H1 (cell line): ENCODE measurements around the gene ERI2. TPM values are rescaled to one million over a fixed set of nuclear protein-coding genes. Genes with fewer than 3 reads are reported as not detected.

Experiments used
- CTCF ChIA-PET: fragments of 300-600 bp; sonication (Branson Sonifier 250); formaldehyde crosslinking; loops from one replicate; lab custom pipeline; 2021; ENCODE audit not compliant: partially characterized antibody; lab: Charles Lee
- POLR2A ChIA-PET: fragments of 300-600 bp; sonication (Branson Sonifier 250); formaldehyde crosslinking; loops from one replicate; lab custom pipeline; 2021; ENCODE audit warnings: inconsistent platforms; ENCODE audit not compliant: partially characterized antibody; lab: Charles Lee
- DNase-seq, 2 experiments: peaks; one replicate each; pipeline versions ENCODE4 v3.0.0 to v3.0.0-alpha.2; 2010 to 2022; ENCODE audit warnings: low spot score in 2 of 2, low read depth in 1 of 2, mixed read lengths in 1 of 2
- FAIRE-seq: peaks from 2 replicates; lab custom pipeline; 2011; peaks lifted over from hg19 to GRCh38; lab: Jason Lieb, UNC
- H2AFZ ChIP-seq: 2 replicates; pipeline ENCODE4 v1.8.1; 2012; ENCODE audit warnings: low read length, inconsistent platforms
- H2AK5ac ChIP-seq: 2 replicates; pipeline ENCODE4 v1.6.1; 2013; ENCODE audit warnings: low read depth, low read length
- H2BK120ac ChIP-seq: replicated peaks from 2 replicates; pipeline ENCODE3; 2013; ENCODE audit warnings: low read depth, low read length, inconsistent platforms
- H2BK12ac ChIP-seq: 2 replicates; pipeline ENCODE4 v1.6.1; 2013; ENCODE audit warnings: low read depth, low read length
- H2BK15ac ChIP-seq: 2 replicates; pipeline ENCODE4 v1.6.1; 2013; ENCODE audit warnings: low read length
- H2BK20ac ChIP-seq: 2 replicates; pipeline ENCODE4 v1.6.1; 2013; ENCODE audit warnings: low read length
- H2BK5ac ChIP-seq: 2 replicates; pipeline ENCODE4 v1.6.1; 2013; ENCODE audit warnings: low read depth, low read length
- H3K14ac ChIP-seq: 2 replicates; pipeline ENCODE4 v1.6.1; 2013; ENCODE audit warnings: inconsistent platforms; ENCODE audit not compliant: insufficient read length
- H3K18ac ChIP-seq: 2 replicates; pipeline ENCODE4 v1.6.1; 2013; ENCODE audit warnings: low read length; ENCODE audit errors: extremely low read depth
- H3K23ac ChIP-seq: 2 replicates; pipeline ENCODE4 v1.6.1; 2013; ENCODE audit warnings: inconsistent platforms; ENCODE audit not compliant: insufficient read length
- H3K23me2 ChIP-seq: 2 replicates; pipeline ENCODE4 v1.6.1; 2013; ENCODE audit warnings: low read depth, low read length
- H3K27ac ChIP-seq: 2 replicates; pipeline ENCODE4 v1.6.1; 2011; ENCODE audit warnings: low read depth, low read length, inconsistent platforms
- H3K27me3 ChIP-seq, 4 experiments: replicated peaks in 1 of 4; 1 replicate in 1 of 4; 2 replicates in 3 of 4; pipeline versions ENCODE4 v1.6.1 to v1.8.1; 2011 to 2013; ENCODE audit warnings: low read length in 3 of 4, mild to moderate bottlenecking in 3 of 4, inconsistent platforms in 2 of 4, mixed read lengths in 2 of 4, moderate library complexity in 1 of 4; ENCODE audit not compliant: control insufficient read depth in 3 of 4, insufficient read depth in 3 of 4; ENCODE audit errors: extremely low read depth in 1 of 4
- H3K36me3 ChIP-seq, 4 experiments: 2 replicates each; pipeline versions ENCODE4 v1.6.1 to v1.8.1; 2011 to 2013; ENCODE audit warnings: mild to moderate bottlenecking in 4 of 4, low read length in 3 of 4, moderate library complexity in 2 of 4, control low read depth in 1 of 4, inconsistent platforms in 1 of 4; ENCODE audit not compliant: insufficient read depth in 4 of 4, control insufficient read depth in 2 of 4
- H3K4ac ChIP-seq: replicated peaks from 2 replicates; pipeline ENCODE3; 2013; ENCODE audit warnings: low read length, low read depth, mixed read lengths, inconsistent platforms; ENCODE audit not compliant: insufficient read length
- H3K4me1 ChIP-seq, 4 experiments: replicated peaks in 1 of 4; 1 replicate in 1 of 4; 2 replicates in 3 of 4; pipeline versions ENCODE4 v1.6.1 to v1.8.1; 2011 to 2013; ENCODE audit warnings: low read length in 3 of 4, inconsistent platforms in 2 of 4, mixed read lengths in 1 of 4; ENCODE audit not compliant: insufficient read depth in 4 of 4, control insufficient read depth in 3 of 4
- H3K4me2 ChIP-seq, 2 experiments: 2 replicates each; pipeline versions ENCODE4 v1.6.1 to v1.8.1; 2011 to 2013; ENCODE audit warnings: low read depth in 2 of 2, low read length in 2 of 2, control low read depth in 1 of 2, inconsistent platforms in 1 of 2, mild to moderate bottlenecking in 1 of 2; ENCODE audit not compliant: insufficient read depth in 1 of 2
- H3K4me3 ChIP-seq, 4 experiments: fragments of 200-600, 300-600 bp in 1 of 4; sonication (generic), shearing (Covaris generic), sonication (Bioruptor Twin) in 1 of 4; 2 replicates each; pipeline versions ENCODE4 v1.5.1 to v1.8.1; 2011 to 2016; ENCODE audit warnings: low read length in 4 of 4, low read depth in 3 of 4, control low read depth in 2 of 4, inconsistent platforms in 2 of 4, mild to moderate bottlenecking in 2 of 4, mixed read lengths in 1 of 4, moderate library complexity in 1 of 4; ENCODE audit not compliant: insufficient read depth in 2 of 4; ENCODE audit errors: extremely low read depth in 1 of 4
- H3K56ac ChIP-seq: replicated peaks from 2 replicates; pipeline ENCODE3; 2013; ENCODE audit warnings: low read depth, mild to moderate bottlenecking, mixed read lengths, low read length, inconsistent platforms; ENCODE audit not compliant: insufficient read length
- H3K79me1 ChIP-seq: 2 replicates; pipeline ENCODE4 v1.6.1; 2013; ENCODE audit warnings: low read depth, low read length, control low read depth
- H3K79me2 ChIP-seq, 2 experiments: 2 replicates each; pipeline versions ENCODE4 v1.6.1 to v1.8.1; 2012 to 2013; ENCODE audit warnings: low read length in 2 of 2, mild to moderate bottlenecking in 2 of 2, inconsistent platforms in 1 of 2; ENCODE audit not compliant: insufficient read depth in 2 of 2, control insufficient read depth in 1 of 2
- H3K9ac ChIP-seq, 4 experiments: replicated peaks in 1 of 4; 1 replicate in 1 of 4; 2 replicates in 3 of 4; pipeline versions ENCODE4 v1.6.1 to v1.8.1; 2011 to 2013; ENCODE audit warnings: low read depth in 3 of 4, low read length in 3 of 4, control low read depth in 2 of 4, mild to moderate bottlenecking in 2 of 4, moderate library complexity in 2 of 4, inconsistent platforms in 1 of 4; ENCODE audit errors: extremely low read depth in 1 of 4
- H3K9me3 ChIP-seq, 2 experiments: 2 replicates each; pipeline versions ENCODE4 v1.6.1 to v1.8.1; 2012 to 2013; ENCODE audit warnings: mild to moderate bottlenecking in 2 of 2, moderate library complexity in 2 of 2, control low read depth in 1 of 2, inconsistent platforms in 1 of 2, low read depth in 1 of 2, low read length in 1 of 2, mixed read lengths in 1 of 2; ENCODE audit not compliant: insufficient read depth in 2 of 2
- H4K20me1 ChIP-seq, 2 experiments: replicated peaks in 1 of 2; 2 replicates each; pipeline versions ENCODE3 to v1.8.1; 2011 to 2013; ENCODE audit warnings: inconsistent platforms in 2 of 2, low read length in 2 of 2, mild to moderate bottlenecking in 1 of 2; ENCODE audit not compliant: insufficient read depth in 2 of 2, control insufficient read depth in 1 of 2
- H4K5ac ChIP-seq: 2 replicates; pipeline ENCODE4 v1.6.1; 2013; ENCODE audit warnings: low read length, low read depth, mixed read lengths, inconsistent platforms; ENCODE audit not compliant: insufficient read length
- H4K8ac ChIP-seq: 2 replicates; pipeline ENCODE4 v1.8.0; 2013; ENCODE audit warnings: mild to moderate bottlenecking, moderate library complexity, low read length, inconsistent platforms; ENCODE audit not compliant: insufficient read depth; ENCODE audit errors: extremely low read depth
- H4K91ac ChIP-seq: replicated peaks from 2 replicates; pipeline ENCODE3; 2013; ENCODE audit warnings: low read length, mixed read lengths, inconsistent platforms; ENCODE audit not compliant: insufficient read length
- CBX8 ChIP-seq: fragments of 300-800, 300-1000 bp; sonication (generic); IDR thresholded peaks from 2 replicates; pipeline ENCODE4 v1.7.1; 2016; ENCODE audit warnings: low read depth, low read length, borderline replicate concordance
- HDAC6 ChIP-seq: IDR thresholded peaks from one replicate; pipeline ENCODE4 v1.7.1; 2012; ENCODE audit warnings: low read depth, mild to moderate bottlenecking, inconsistent platforms, low read length, moderate library complexity
- JUND ChIP-seq: IDR thresholded peaks from 2 replicates; pipeline ENCODE4 v1.6.1; 2011; ENCODE audit warnings: mild to moderate bottlenecking, improper control_type of control experiment, low read length
- PHF8 ChIP-seq: fragments of 200-600 bp; sonication (generic); conservative IDR thresholded peaks from 2 replicates; pipeline ENCODE4 v1.7.1; 2012; ENCODE audit warnings: low read depth, mild to moderate bottlenecking, inconsistent platforms, low read length, moderate library complexity
- POU5F1 ChIP-seq: IDR thresholded peaks from 2 replicates; pipeline ENCODE4 v1.6.1; 2011; ENCODE audit warnings: low read depth, mild to moderate bottlenecking, low read length, moderate library complexity
- SAP30 ChIP-seq: fragments of 300-600 bp; sonication (generic); IDR thresholded peaks from 2 replicates; pipeline ENCODE4 v1.7.1; 2012; ENCODE audit warnings: low read length, moderate library complexity, mild to moderate bottlenecking, inconsistent platforms; ENCODE audit not compliant: insufficient read depth, insufficient replicate concordance
- SIX5 ChIP-seq: IDR thresholded peaks from 2 replicates; pipeline ENCODE4 v1.6.1; 2011; ENCODE audit warnings: mild to moderate bottlenecking, low read depth, low read length
- polyA plus RNA-seq, 7 experiments: library from polyadenylated mRNA; depleted of rRNA in 3 of 7; stranded (reverse) in 5 of 7; unstranded in 2 of 7; fragments of >200 nt in 5 of 7; fragments of 200-250 nt in 2 of 7; gene quantifications; 1 replicate in 5 of 7; 2 replicates in 1 of 7; 4 replicates in 1 of 7; pipeline versions ENCODE4 v1.2.1 to v1.2.3, GENCODE V29; 2011 to 2013; ENCODE audit warnings: missing spikeins in 2 of 7, mixed read lengths in 2 of 7
- total RNA-seq: library from RNA; stranded (reverse); fragmentation: NEBNext Ultra II Directional; extraction: Animal tissue kit (Norgen Biotek cat#: 25700); gene quantifications from 2 replicates; pipeline ENCODE4 v1.2.1, GENCODE V29; 2021

Gene ERI2
- total and polyA plus RNA-seq, 2 of the 8 experiments (the other 6 are each of a cell fraction or from before 2014, with no cell fraction given): 11.0 to 12.6 TPM

DNA sequence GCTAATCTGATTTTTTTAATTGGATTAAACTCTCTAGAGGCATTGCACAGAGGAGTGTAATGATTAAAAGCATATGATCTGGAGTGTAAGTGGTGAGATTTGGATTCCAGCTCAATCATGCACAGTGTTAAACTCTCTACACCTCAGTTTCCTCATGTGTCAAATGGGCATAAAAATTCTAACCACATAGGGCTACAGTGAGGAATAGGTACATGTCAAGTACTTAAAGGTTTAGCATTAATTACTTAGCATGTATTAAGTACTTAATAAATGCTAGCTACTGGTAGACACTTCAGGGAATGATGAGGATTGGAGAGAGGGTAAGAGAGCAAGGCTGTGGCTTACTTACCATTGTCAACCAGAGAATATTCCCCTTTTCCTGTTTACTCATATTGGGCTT is 17.1 kb downstream of the ERI2 start:
- POLR2A ChIA-PET: interaction anchor here (1.2 kb wide), 1 partner anchor 11 kb away, joined by 3 read pairs; no protein-coding TSS in a partner anchor
- CTCF ChIA-PET: interaction anchor here (1.0 kb wide), 1 partner anchor 25 kb away, joined by 3 read pairs; no protein-coding TSS in a partner anchor
- no peak overlapping the region for H2BK12ac ChIP-seq

More for the DNA sequence above, 17.1 kb downstream of the ERI2 start:
- Histone ChIP-seq H3K14ac (no peak overlapping the region), H4K8ac (no peak overlapping the region), H3K56ac (no peak overlapping the region), H3K18ac (no peak overlapping the region), H3K4me3 (no peak overlapping the region), H3K9me3 (no peaks in the 10 kb centered on the region), H3K23ac (no peak overlapping the region), H3K27me3 (no peaks in the 10 kb centered on the region), H4K5ac (no peak overlapping the region), H3K23me2 (no peaks in the 10 kb centered on the region), H2BK120ac (no peak overlapping the region), H3K79me1 (no peaks in the 10 kb centered on the region), H3K4me1 (peaks cover 0 to 5% (median 1%) of the 10 kb centered on the region in 4 experiments; a peak in 2 of 7 replicates), H3K4ac (no peak overlapping the region), H2BK15ac (no peak overlapping the region), H2AK5ac (no peak overlapping the region), H3K27ac (no peak overlapping the region), H2BK5ac (no peak overlapping the region), H3K36me3 (no peaks in the 10 kb centered on the region), H4K20me1 (no peaks in the 10 kb centered on the region), H4K91ac (no peak overlapping the region), H2AFZ (no peak overlapping the region), H3K9ac (no peak overlapping the region), H3K4me2 (no peak overlapping the region), H3K79me2 (no peaks in the 10 kb centered on the region), H2BK20ac (no peak overlapping the region)
- no peak for TF ChIP-seq JUND
- TF ChIP-seq SIX5: no peak
- TF ChIP-seq CBX8: no peak
- TF ChIP-seq SAP30: no peak
- no peak for TF ChIP-seq HDAC6
- no peak for TF ChIP-seq POU5F1
- no peak for TF ChIP-seq PHF8
- FAIRE-seq (no peak), DNase-seq (no peak)
